Keratinocyte (primary cell): ENCODE data around the gene SH3PXD2B. TPM values are rescaled to one million over a fixed set of nuclear protein-coding genes. Genes with fewer than 3 reads are reported as not detected.

Experiments
- DNase-seq: peaks from one replicate; pipeline ENCODE4 v3.0.0-alpha.2; 2011; ENCODE audit warnings: low read depth, missing footprints, low spot score
- FAIRE-seq: peaks from 2 replicates; lab custom pipeline; 2011; peaks lifted over from hg19 to GRCh38; lab: Jason Lieb, UNC
- H2AFZ ChIP-seq: 2 replicates; pipeline ENCODE4 v1.6.0; 2012; ENCODE audit warnings: low read length, control low read depth, inconsistent platforms; ENCODE audit not compliant: control insufficient read depth
- H3K27ac ChIP-seq: 2 replicates; pipeline ENCODE4 v1.5.1; 2011; ENCODE audit warnings: low read length; ENCODE audit not compliant: control insufficient read depth, insufficient read depth
- H3K27me3 ChIP-seq: 3 replicates; pipeline ENCODE4 v1.6.0; 2011; ENCODE audit warnings: low read length; ENCODE audit not compliant: control insufficient read depth, insufficient read depth; ENCODE audit errors: extremely low read depth
- H3K36me3 ChIP-seq, 2 experiments: 2 replicates in 1 of 2; 3 replicates in 1 of 2; pipeline ENCODE4 v1.5.1; 2011; ENCODE audit warnings: low read length in 2 of 2, mild to moderate bottlenecking in 1 of 2; ENCODE audit not compliant: control insufficient read depth in 2 of 2, insufficient read depth in 2 of 2; ENCODE audit errors: extremely low read depth in 1 of 2
- H3K4me1 ChIP-seq: 3 replicates; pipeline ENCODE4 v1.5.1; 2011; ENCODE audit warnings: low read length; ENCODE audit not compliant: control insufficient read depth, insufficient read depth; ENCODE audit errors: extremely low read depth
- H3K4me2 ChIP-seq: 3 replicates; pipeline ENCODE4 v1.6.0; 2011; ENCODE audit warnings: low read depth, low read length; ENCODE audit not compliant: control insufficient read depth, insufficient read depth; ENCODE audit errors: extremely low read depth
- H3K4me3 ChIP-seq, 3 experiments: fragments of 200-600 bp in 1 of 3; sonication (generic) in 1 of 3; 2 replicates in 2 of 3; 3 replicates in 1 of 3; pipeline ENCODE4 v1.5.1; 2011 to 2016; ENCODE audit warnings: low read length in 3 of 3, mild to moderate bottlenecking in 3 of 3, control low read depth in 2 of 3, inconsistent platforms in 1 of 3, low read depth in 1 of 3, mixed read lengths in 1 of 3, mixed run types in 1 of 3, moderate library complexity in 1 of 3; ENCODE audit not compliant: control insufficient read depth in 2 of 3, insufficient read depth in 2 of 3; ENCODE audit errors: extremely low read depth in 1 of 3
- H3K79me2 ChIP-seq: 2 replicates; pipeline ENCODE4 v1.6.0; 2012; ENCODE audit warnings: low read length; ENCODE audit not compliant: control insufficient read depth, insufficient read depth
- H3K9ac ChIP-seq: 3 replicates; pipeline ENCODE4 v1.6.0; 2011; ENCODE audit warnings: low read length; ENCODE audit not compliant: control insufficient read depth, insufficient read depth; ENCODE audit errors: extremely low read depth
- H3K9me1 ChIP-seq: 3 replicates; pipeline ENCODE4 v1.6.0; 2011; ENCODE audit warnings: low read length; ENCODE audit not compliant: control insufficient read depth, insufficient read depth; ENCODE audit errors: extremely low read depth
- H3K9me3 ChIP-seq: 2 replicates; pipeline ENCODE4 v1.5.1; 2012; ENCODE audit warnings: low read depth, low read length; ENCODE audit not compliant: control insufficient read depth
- H4K20me1 ChIP-seq: 3 replicates; pipeline ENCODE4 v1.6.0; 2011; ENCODE audit warnings: low read length; ENCODE audit not compliant: control insufficient read depth, insufficient read depth; ENCODE audit errors: extremely low read depth
- EZH2 ChIP-seq: IDR thresholded peaks from one replicate; pipeline ENCODE4 v1.6.1; 2012; ENCODE audit warnings: inconsistent platforms, mild to moderate bottlenecking, low read length, moderate library complexity
- dilution Hi-C: fragments of 300-500 bp; cut with MboI; formaldehyde crosslinking; loops from one replicate; pipeline ENCODE4 v1.7.0; 2020; ENCODE audit warnings: low sequenced_read_pairs; ENCODE audit not compliant: extremely low pct_ligation_motif_present
- polyA plus RNA-seq, 5 experiments: library from polyadenylated mRNA; depleted of rRNA in 3 of 5; stranded (reverse) in 3 of 5; stranded (forward) in 1 of 5; unstranded in 1 of 5; fragments of >200 nt; gene quantifications; 1 replicate in 1 of 5; 2 replicates in 3 of 5; 3 replicates in 1 of 5; pipeline versions ENCODE4 v1.2.1 to v1.2.3, GENCODE V29; 2011 to 2012; ENCODE audit warnings: missing spikeins in 2 of 5, low read depth in 1 of 5, low replicate concordance in 1 of 5
- TF ChIP-seq, protein P1 (sequence below), 3 experiments: IDR thresholded peaks in 1 of 3; conservative IDR thresholded peaks in 1 of 3; optimal IDR thresholded peaks in 1 of 3; 2 replicates in 2 of 3; 3 replicates in 1 of 3; pipeline versions ENCODE3 to v1.5.1; 2011; ENCODE audit warnings: low read length in 3 of 3, mild to moderate bottlenecking in 3 of 3, moderate library complexity in 2 of 3, control low read depth in 1 of 3, inconsistent platforms in 1 of 3; ENCODE audit not compliant: insufficient read depth in 2 of 3; ENCODE audit errors: extremely low read depth in 1 of 3

SH3PXD2B gene
- polyA plus RNA-seq, 1 donor (not counting 4 experiments of a cell fraction or from before 2014, with no cell fraction given) = 17.3 TPM

DNA sequence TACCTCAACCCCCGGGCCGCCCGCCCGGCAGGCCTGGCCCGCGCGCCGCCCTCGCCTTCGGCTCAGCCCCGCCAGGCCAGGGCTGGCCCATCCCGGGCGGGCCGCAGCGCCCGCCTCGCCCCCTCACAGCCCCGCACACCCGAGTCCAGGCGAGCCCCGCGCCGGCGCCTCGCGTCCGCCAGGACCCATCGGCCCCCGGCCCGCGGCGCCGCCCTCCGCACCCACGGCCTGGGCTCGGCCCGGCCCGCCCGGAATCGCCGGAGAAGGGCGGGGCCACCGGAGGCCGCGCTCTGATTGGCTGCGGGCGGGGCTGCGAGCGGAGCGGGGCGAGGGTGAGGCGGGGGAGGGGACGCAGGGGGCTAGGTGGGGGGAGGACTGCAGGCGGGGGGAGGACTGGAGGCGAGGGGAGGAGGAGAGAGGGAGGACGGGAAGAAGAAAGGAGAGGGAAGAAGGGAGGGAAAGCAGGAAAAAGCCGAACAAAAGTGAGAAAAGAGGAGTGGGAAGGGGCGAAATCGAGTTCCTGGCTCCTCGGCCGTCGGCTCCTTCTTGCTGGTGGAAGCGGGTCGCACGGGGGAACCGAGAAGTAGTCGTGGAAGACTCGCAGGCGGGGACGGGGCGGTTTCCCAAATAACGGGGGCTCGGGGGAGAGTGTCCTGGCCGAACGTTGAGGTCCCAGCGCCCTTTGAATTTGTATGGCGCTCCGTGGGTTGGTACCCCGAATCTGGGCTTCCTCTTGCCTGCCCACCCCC is 170.3 kb downstream of the SH3PXD2B start:
- peak overlapping the region; percentile 73 to 91 (median 81) for H3K4me3 ChIP-seq
- H3K9me1 ChIP-seq = no peaks in the 10 kb centered on the region
- peaks cover 41% of the 10 kb centered on the region for H3K79me2 ChIP-seq
- H3K9ac ChIP-seq = peak overlapping the region; percentile 82
- dilution Hi-C loops = no loop called here
- H3K27ac ChIP-seq = peak overlapping the region; percentile 35
- peak overlapping the region; percentile 97 for H3K4me2 ChIP-seq
- FAIRE-seq (no peak), DNase-seq (no peak)
- TF ChIP-seq, protein P1, sequence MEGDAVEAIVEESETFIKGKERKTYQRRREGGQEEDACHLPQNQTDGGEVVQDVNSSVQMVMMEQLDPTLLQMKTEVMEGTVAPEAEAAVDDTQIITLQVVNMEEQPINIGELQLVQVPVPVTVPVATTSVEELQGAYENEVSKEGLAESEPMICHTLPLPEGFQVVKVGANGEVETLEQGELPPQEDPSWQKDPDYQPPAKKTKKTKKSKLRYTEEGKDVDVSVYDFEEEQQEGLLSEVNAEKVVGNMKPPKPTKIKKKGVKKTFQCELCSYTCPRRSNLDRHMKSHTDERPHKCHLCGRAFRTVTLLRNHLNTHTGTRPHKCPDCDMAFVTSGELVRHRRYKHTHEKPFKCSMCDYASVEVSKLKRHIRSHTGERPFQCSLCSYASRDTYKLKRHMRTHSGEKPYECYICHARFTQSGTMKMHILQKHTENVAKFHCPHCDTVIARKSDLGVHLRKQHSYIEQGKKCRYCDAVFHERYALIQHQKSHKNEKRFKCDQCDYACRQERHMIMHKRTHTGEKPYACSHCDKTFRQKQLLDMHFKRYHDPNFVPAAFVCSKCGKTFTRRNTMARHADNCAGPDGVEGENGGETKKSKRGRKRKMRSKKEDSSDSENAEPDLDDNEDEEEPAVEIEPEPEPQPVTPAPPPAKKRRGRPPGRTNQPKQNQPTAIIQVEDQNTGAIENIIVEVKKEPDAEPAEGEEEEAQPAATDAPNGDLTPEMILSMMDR (optimal IDR thresholded peaks at IDR 0.05 in 1 of 3, IDR thresholded peaks at IDR 0.05 in 1 of 3, conservative IDR thresholded peaks at IDR 0.05 in 1 of 3; ENCODE audit: extremely low read depth in 1 of 3, insufficient read depth in 2 of 3, low read length in 3 of 3) = no peak
- TF ChIP-seq EZH2 = no peak
- peak overlapping the region; percentile 93 for H2AFZ ChIP-seq
- H4K20me1 ChIP-seq = no peaks in the 10 kb centered on the region
- no peaks in the 10 kb centered on the region for H3K9me3 ChIP-seq
- no peaks in the 10 kb centered on the region for H3K27me3 ChIP-seq
- peaks cover 20% of the 10 kb centered on the region for H3K4me1 ChIP-seq
- H3K36me3 ChIP-seq = peaks cover 0 to 2% of the 10 kb centered on the region in 2 experiments

DNA sequence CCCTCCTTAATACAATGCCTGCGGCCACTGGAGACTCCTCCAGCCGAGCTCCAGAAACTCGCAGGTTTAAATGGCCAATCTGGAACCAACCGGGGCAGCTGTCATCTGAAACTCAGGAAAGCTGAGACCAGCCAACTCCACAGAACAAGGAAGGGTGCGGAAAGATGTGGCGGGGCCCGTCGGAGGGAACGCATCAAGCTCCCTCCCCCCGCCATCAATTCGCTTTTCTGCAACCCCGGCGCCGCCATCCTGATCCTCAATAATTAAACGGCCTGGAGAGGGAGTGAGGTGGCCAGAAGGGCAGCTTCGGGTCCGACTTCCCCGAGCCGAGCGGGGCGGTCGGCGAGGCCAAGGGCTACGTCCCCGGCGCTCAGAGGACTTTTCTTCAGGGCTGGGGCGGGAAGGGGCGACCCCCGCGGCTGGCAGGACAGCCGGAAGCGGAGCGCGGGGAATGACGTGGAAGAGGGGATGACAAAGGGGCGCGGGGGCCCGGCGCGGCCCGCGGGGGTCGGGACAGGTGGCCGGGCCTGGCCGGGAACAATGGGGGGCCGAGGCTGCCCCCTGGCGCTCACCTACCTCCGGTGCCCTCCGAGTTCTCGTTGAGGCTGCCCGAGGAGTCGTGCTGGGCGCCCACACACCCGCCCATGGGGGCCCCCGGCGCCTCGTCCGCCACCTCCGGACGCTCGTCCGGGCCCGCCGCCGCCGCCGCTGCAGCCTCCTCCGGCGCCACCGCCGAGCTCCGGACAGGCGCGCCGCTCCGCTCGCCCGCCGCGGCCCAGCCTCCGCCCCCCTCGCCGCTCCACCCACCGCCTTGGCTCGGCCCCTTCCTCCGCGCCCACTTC is 171.1 kb downstream of the SH3PXD2B start, which contains the start of gene UBTD2:
Gene UBTD2 (minus strand): TSS at position 745 of the 842 bp plus-strand sequence. CDS start 99 bp downstream, at position 646.
- DNase-seq = no peak
- Histone ChIP-seq H3K9me3 (no peaks in the 10 kb centered on the region), H3K27ac (peak within 1 kb of the TSS; percentile 35), H3K79me2 (peaks cover 49% of the 10 kb centered on the region), H3K9ac (peak within 1 kb of the TSS; percentile 82), H3K36me3 (peaks cover 0 to 2% of the 10 kb centered on the region in 2 experiments), H3K4me1 (peaks cover 20% of the 10 kb centered on the region), H3K27me3 (no peaks in the 10 kb centered on the region), H3K4me2 (peak within 1 kb of the TSS; percentile 97), H3K4me3 (peak within 1 kb of the TSS; percentile 81 to 98 (median 91)), H4K20me1 (no peaks in the 10 kb centered on the region), H3K9me1 (no peaks in the 10 kb centered on the region), H2AFZ (peak within 1 kb of the TSS; percentile 93)
- no peak for FAIRE-seq
- no peak for TF ChIP-seq EZH2
- TF ChIP-seq, protein P1 (optimal IDR thresholded peaks at IDR 0.05 in 1 of 3, IDR thresholded peaks at IDR 0.05 in 1 of 3, conservative IDR thresholded peaks at IDR 0.05 in 1 of 3; ENCODE audit: extremely low read depth in 1 of 3, insufficient read depth in 2 of 3, low read length in 3 of 3) = peak; percentile 15 to 57 (median 46)
- dilution Hi-C loops = no loop called here
